ENCODE measurements around the gene ZFAND3.

GRCh38 chr6:37826188-37826587, 6.7 kb downstream of the ZFAND3 start:
- TF ChIP-seq, protein P1, sequence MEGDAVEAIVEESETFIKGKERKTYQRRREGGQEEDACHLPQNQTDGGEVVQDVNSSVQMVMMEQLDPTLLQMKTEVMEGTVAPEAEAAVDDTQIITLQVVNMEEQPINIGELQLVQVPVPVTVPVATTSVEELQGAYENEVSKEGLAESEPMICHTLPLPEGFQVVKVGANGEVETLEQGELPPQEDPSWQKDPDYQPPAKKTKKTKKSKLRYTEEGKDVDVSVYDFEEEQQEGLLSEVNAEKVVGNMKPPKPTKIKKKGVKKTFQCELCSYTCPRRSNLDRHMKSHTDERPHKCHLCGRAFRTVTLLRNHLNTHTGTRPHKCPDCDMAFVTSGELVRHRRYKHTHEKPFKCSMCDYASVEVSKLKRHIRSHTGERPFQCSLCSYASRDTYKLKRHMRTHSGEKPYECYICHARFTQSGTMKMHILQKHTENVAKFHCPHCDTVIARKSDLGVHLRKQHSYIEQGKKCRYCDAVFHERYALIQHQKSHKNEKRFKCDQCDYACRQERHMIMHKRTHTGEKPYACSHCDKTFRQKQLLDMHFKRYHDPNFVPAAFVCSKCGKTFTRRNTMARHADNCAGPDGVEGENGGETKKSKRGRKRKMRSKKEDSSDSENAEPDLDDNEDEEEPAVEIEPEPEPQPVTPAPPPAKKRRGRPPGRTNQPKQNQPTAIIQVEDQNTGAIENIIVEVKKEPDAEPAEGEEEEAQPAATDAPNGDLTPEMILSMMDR (IDR thresholded peaks at IDR 0.05; ENCODE audit: extremely low read depth in 1 of 2, insufficient read depth in 1 of 2, low read depth in 1 of 2, low read length in 2 of 2), result no peak
- TF ChIP-seq POLR2A (IDR thresholded peaks at IDR 0.05; ENCODE audit: low read depth, low read length) (no peak), EZH2 (IDR thresholded peaks at IDR 0.05; ENCODE audit: borderline replicate concordance, low read depth, low read length, severe bottlenecking) (no peak), MYC (IDR thresholded peaks at IDR 0.05; ENCODE audit: low read depth, low read length) (no peak), POLR2AphosphoS5 (IDR thresholded peaks at IDR 0.05; ENCODE audit: insufficient read depth, low read depth, low read length) (no peak), GATA2 (IDR thresholded peaks at IDR 0.05; ENCODE audit: insufficient read depth, insufficient read length, low read depth, low read length) (no peak), FOS (IDR thresholded peaks at IDR 0.05; ENCODE audit: borderline replicate concordance, insufficient read depth, low read length) (no peak), JUN (IDR thresholded peaks at IDR 0.05; ENCODE audit: borderline replicate concordance, insufficient read depth, insufficient read length, low read depth) (no peak)
